Activated T-cell treated with anti-CD3 and anti-CD28 coated beads, Interleukin-2, amount 50 U/mL, for 72 hours (primary cell): ENCODE measurements around the gene CXCL1. TPM values are rescaled to one million over a fixed set of nuclear protein-coding genes. Genes with fewer than 3 reads are reported as not detected.

Source experiments
- ATAC-seq, 2 donors: fragments of 150-1000 bp; cut with Tn5 transposase; replicated peaks in 1 of 2; 2 replicates each; pipeline ENCODE4 v1.10.0; 2021; ENCODE audit warnings: moderate library complexity in 2 of 2, mild to moderate bottlenecking in 1 of 2
- DNase-seq, 2 donors: peaks; one replicate each; pipeline ENCODE4 v3.0.0; 2021 to 2022; ENCODE audit warnings: mixed read lengths in 1 of 2
- H3K27ac Mint-ChIP-seq: one replicate; pipeline ENCODE4 v1.8.0; 2022; ENCODE audit warnings: mild to moderate bottlenecking, moderate library complexity, mixed read lengths
- H3K27me3 Mint-ChIP-seq: one replicate; pipeline ENCODE4 v1.8.0; 2022; ENCODE audit warnings: low read depth, mixed read lengths
- H3K36me3 Mint-ChIP-seq, 2 donors: one replicate each; pipeline ENCODE4 v1.8.0; 2022; ENCODE audit warnings: mixed read lengths in 2 of 2, mild to moderate bottlenecking in 1 of 2; ENCODE audit not compliant: insufficient read depth in 2 of 2
- H3K4me1 Mint-ChIP-seq: one replicate; pipeline ENCODE4 v1.8.0; 2022; ENCODE audit warnings: low read depth, mixed read lengths
- H3K4me3 Mint-ChIP-seq, 2 donors: one replicate each; pipeline ENCODE4 v1.8.0; 2022; ENCODE audit warnings: mild to moderate bottlenecking in 2 of 2, mixed read lengths in 2 of 2, moderate library complexity in 2 of 2
- H3K9me3 Mint-ChIP-seq, 2 donors: one replicate each; pipeline ENCODE4 v1.8.0; 2022; ENCODE audit warnings: mixed read lengths in 2 of 2
- total RNA-seq, 2 donors: library from RNA; stranded (reverse); gene quantifications; one replicate each; pipeline ENCODE4 v1.2.3, GENCODE V29; 2022

The CXCL1 gene
- total RNA-seq = not detected

- DNase-seq (no peak), ATAC-seq (peak in 1 of 2 donors; percentile 39)
- peak within 1 kb of the TSS; percentile 14 to 59 for H3K4me3 Mint-ChIP-seq
- H3K27ac Mint-ChIP-seq = no peak within 1 kb of the TSS
- H3K36me3 Mint-ChIP-seq = no peaks in the 10 kb centered on the region
- H3K27me3 Mint-ChIP-seq = peaks cover 20% of the 10 kb centered on the region
- H3K4me1 Mint-ChIP-seq = no peaks in the 10 kb centered on the region
- no peaks in the 10 kb centered on the region for H3K9me3 Mint-ChIP-seq
These were observed at the start of gene CXCL1 for GRCh38 chr4:73869130-73870055. CXCL1 (plus strand) TSS chr4:73869393; CDS start chr4:73869471, 78 bp downstream.

- no peaks in the 10 kb centered on the region for H3K4me1 Mint-ChIP-seq
- no peak overlapping the region for H3K27ac Mint-ChIP-seq
- ATAC-seq (no peak), DNase-seq (no peak)
- no peaks in the 10 kb centered on the region for H3K36me3 Mint-ChIP-seq
- H3K27me3 Mint-ChIP-seq = no peaks in the 10 kb centered on the region
- no peak overlapping the region for H3K4me3 Mint-ChIP-seq
- peaks cover 3% of the 10 kb centered on the region in 2 donors for H3K9me3 Mint-ChIP-seq
These were observed 47.9 kb upstream of the CXCL1 start for GRCh38 chr4:73821325-73821724.

GRCh38 chr4:73822389-73822788 lies 46.8 kb upstream of the CXCL1 start:
- ATAC-seq (no peak), DNase-seq (no peak)
- H3K9me3 Mint-ChIP-seq = peaks cover 0 to 3% of the 10 kb centered on the region in 2 donors
- H3K4me1 Mint-ChIP-seq = no peaks in the 10 kb centered on the region
- H3K27me3 Mint-ChIP-seq = no peaks in the 10 kb centered on the region
- no peak overlapping the region for H3K27ac Mint-ChIP-seq
- H3K36me3 Mint-ChIP-seq = no peaks in the 10 kb centered on the region
- H3K4me3 Mint-ChIP-seq = no peak overlapping the region

- no peaks in the 10 kb centered on the region for H3K27me3 Mint-ChIP-seq
- no peaks in the 10 kb centered on the region for H3K9me3 Mint-ChIP-seq
- H3K4me1 Mint-ChIP-seq = no peaks in the 10 kb centered on the region
- H3K27ac Mint-ChIP-seq = no peak overlapping the region
- no peaks in the 10 kb centered on the region for H3K36me3 Mint-ChIP-seq
- no peak overlapping the region for H3K4me3 Mint-ChIP-seq
- DNase-seq (no peak), ATAC-seq (no peak)
These were observed 46.2 kb upstream of the CXCL1 start for GRCh38 chr4:73822812-73823504.

- ATAC-seq (no peak), DNase-seq (no peak)
- Mint-ChIP-seq H3K9me3 (no peaks in the 10 kb centered on the region), H3K27me3 (no peaks in the 10 kb centered on the region), H3K4me3 (no peak overlapping the region), H3K36me3 (no peaks in the 10 kb centered on the region), H3K4me1 (no peaks in the 10 kb centered on the region), H3K27ac (no peak overlapping the region)
These were observed 45.4 kb upstream of the CXCL1 start for GRCh38 chr4:73823760-73824159.

- H3K27ac Mint-ChIP-seq = no peak overlapping the region
- no peaks in the 10 kb centered on the region for H3K9me3 Mint-ChIP-seq
- no peaks in the 10 kb centered on the region for H3K36me3 Mint-ChIP-seq
- ATAC-seq (no peak), DNase-seq (no peak)
- no peaks in the 10 kb centered on the region for H3K4me1 Mint-ChIP-seq
- H3K27me3 Mint-ChIP-seq = no peaks in the 10 kb centered on the region
- H3K4me3 Mint-ChIP-seq = no peak overlapping the region
These were observed 40.2 kb upstream of the CXCL1 start for GRCh38 chr4:73828956-73829355.

- DNase-seq (no peak), ATAC-seq (no peak)
- Mint-ChIP-seq H3K27ac (no peak overlapping the region), H3K9me3 (no peaks in the 10 kb centered on the region), H3K36me3 (no peaks in the 10 kb centered on the region), H3K4me1 (no peaks in the 10 kb centered on the region), H3K27me3 (peaks cover 2% of the 10 kb centered on the region), H3K4me3 (no peak overlapping the region)
These were observed 37.6 kb upstream of the CXCL1 start for GRCh38 chr4:73831569-73831968.

- H3K27me3 Mint-ChIP-seq = peaks cover 14% of the 10 kb centered on the region
- DNase-seq (no peak), ATAC-seq (no peak)
- H3K4me3 Mint-ChIP-seq = no peak overlapping the region
- no peak overlapping the region for H3K27ac Mint-ChIP-seq
- no peaks in the 10 kb centered on the region for H3K9me3 Mint-ChIP-seq
- H3K36me3 Mint-ChIP-seq = peaks cover 0 to 4% of the 10 kb centered on the region in 2 donors
- peaks cover 4% of the 10 kb centered on the region for H3K4me1 Mint-ChIP-seq
These were observed 36.4 kb upstream of the CXCL1 start for GRCh38 chr4:73832651-73833237.

GRCh38 chr4:73836373-73837279 lies 32.6 kb upstream of the CXCL1 start, which contains the start of gene CXCL6:
CXCL6 (plus strand) TSS chr4:73836678; CDS start chr4:73836751, 73 bp downstream.
- Mint-ChIP-seq H3K27ac (no peak within 1 kb of the TSS), H3K36me3 (peaks cover 0 to 4% of the 10 kb centered on the region in 2 donors), H3K4me3 (peak within 1 kb of the TSS in 1 of 2 donors; percentile 63), H3K9me3 (no peaks in the 10 kb centered on the region), H3K4me1 (peaks cover 4% of the 10 kb centered on the region), H3K27me3 (peaks cover 30% of the 10 kb centered on the region)
- ATAC-seq = no peak
- DNase-seq = no peak

- peaks cover 30% of the 10 kb centered on the region for H3K27me3 Mint-ChIP-seq
- H3K9me3 Mint-ChIP-seq = no peaks in the 10 kb centered on the region
- H3K27ac Mint-ChIP-seq = no peak overlapping the region
- peaks cover 0 to 4% of the 10 kb centered on the region in 2 donors for H3K36me3 Mint-ChIP-seq
- H3K4me3 Mint-ChIP-seq = no peak overlapping the region
- DNase-seq (no peak), ATAC-seq (no peak)
- peaks cover 4% of the 10 kb centered on the region for H3K4me1 Mint-ChIP-seq
These were observed 30.1 kb upstream of the CXCL1 start for GRCh38 chr4:73839071-73839470.

- H3K27me3 Mint-ChIP-seq = peaks cover 30% of the 10 kb centered on the region
- H3K27ac Mint-ChIP-seq = no peak overlapping the region
- ATAC-seq = no peak
- H3K36me3 Mint-ChIP-seq = peaks cover 0 to 4% of the 10 kb centered on the region in 2 donors
- H3K4me3 Mint-ChIP-seq = no peak overlapping the region
- peaks cover 4% of the 10 kb centered on the region for H3K4me1 Mint-ChIP-seq
- no peak for DNase-seq
- H3K9me3 Mint-ChIP-seq = no peaks in the 10 kb centered on the region
These were observed 29.5 kb upstream of the CXCL1 start for GRCh38 chr4:73839715-73840114.

- peaks cover 30% of the 10 kb centered on the region for H3K27me3 Mint-ChIP-seq
- H3K36me3 Mint-ChIP-seq = peaks cover 0 to 4% of the 10 kb centered on the region in 2 donors
- no peak for ATAC-seq
- H3K4me1 Mint-ChIP-seq = peaks cover 4% of the 10 kb centered on the region
- DNase-seq = no peak
- H3K27ac Mint-ChIP-seq = no peak overlapping the region
- no peaks in the 10 kb centered on the region for H3K9me3 Mint-ChIP-seq
- no peak overlapping the region for H3K4me3 Mint-ChIP-seq
These were observed 27.8 kb upstream of the CXCL1 start for GRCh38 chr4:73841243-73841925.
